ENCODE data around the gene CXCL13.
"Not testable (repeated sequence)": the region's sequence is repeated elsewhere in the genome, so short reads cannot be mapped to it uniquely, and the experiment has no call there.

The CXCL13 gene, protein sequence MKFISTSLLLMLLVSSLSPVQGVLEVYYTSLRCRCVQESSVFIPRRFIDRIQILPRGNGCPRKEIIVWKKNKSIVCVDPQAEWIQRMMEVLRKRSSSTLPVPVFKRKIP

DNA sequence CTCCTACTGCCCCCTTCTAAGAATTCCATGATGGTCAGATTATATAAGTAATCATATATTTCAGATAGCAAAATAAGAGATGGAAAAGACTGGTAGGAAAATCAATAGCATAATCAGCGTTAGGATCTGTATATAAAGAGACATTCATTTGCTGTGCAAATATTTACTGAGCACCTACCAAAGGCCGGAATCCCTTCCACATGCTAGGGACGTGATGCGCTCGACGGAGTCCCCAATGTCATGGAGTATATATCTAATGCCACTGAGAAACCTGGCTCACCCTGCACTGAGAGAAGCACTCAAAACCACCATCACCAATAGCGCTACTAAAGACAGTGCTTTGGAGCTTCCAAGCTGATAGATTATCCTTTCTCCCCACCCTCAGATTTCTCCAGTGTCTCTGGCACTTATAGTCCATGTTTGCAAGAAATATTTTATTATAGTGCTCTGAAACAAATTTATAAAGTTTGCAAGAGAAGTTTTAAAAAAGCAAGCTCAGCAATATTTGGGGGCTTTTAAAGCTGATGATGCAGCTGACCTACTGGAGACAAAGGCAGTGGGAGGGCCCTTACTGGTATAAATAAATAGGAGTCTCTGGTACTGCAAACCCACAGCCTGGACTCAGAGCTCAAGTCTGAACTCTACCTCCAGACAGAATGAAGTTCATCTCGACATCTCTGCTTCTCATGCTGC lies at the start of gene CXCL13:
Gene CXCL13, plus strand, starts transcription at position 611 of the 693 bp plus-strand sequence. Its CDS starts 46 bp downstream, at position 657.
- DNase-seq = no peak

DNA sequence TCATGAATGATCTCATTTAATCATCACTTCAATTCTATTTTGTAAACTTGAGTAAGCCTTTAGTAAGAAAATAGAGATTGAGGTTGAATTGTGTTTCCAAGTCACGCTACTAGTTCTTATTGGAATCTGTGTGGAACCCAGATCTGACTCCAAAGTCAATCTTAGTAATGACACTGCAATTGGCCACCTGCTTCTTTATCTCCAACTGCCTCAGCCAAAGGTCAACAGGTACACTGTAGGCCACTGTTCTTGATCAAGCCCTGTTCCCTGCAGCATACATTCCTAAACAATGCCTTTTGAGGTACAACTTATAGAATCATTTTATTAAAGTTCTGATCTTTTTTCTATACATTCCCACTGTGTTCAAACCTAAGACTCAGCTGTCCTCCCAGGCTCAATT lies 45.5 kb upstream of the CXCL13 start:
- no peak for DNase-seq

DNA sequence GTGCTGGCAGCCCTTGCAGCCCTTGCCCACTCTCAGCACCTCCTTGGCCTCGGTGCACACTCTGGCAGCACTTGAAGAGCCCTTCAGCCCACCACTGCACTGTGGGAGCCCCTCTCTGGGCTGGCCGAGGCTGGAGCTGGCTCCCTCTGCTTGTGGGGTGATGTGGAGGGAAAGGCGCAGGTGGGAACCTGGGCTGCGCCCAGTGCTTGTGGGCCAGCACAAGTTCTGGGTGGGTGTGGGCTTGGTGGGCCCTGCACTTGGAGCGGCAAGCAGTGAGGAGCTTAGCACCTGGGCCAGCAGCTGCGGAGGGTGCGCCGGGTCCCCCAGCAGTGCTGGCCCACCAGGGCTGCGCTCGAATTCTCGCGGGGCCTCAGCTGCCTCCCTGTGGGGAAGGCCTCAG lies 43.9 kb upstream of the CXCL13 start:
- DNase-seq = not testable (repeated sequence)

DNA sequence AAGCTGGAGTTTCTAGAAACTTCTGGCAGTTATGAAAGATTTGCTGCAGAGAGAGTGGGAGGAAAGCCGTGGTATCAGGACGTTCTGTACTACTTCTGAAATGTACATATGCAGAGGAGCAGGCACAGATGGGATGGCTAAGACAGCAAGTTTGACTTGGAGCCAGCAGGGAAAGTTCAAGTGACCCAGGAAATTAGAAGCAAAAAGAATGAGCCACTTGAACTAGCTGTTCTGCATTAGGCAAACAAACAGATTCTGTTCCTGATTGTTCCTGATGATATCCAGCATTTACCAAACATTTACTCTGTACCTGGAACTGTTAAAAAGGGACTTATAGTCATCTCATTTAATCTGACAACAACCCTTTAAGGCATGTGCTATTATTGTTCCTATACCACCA lies 41.4 kb upstream of the CXCL13 start:
- DNase-seq = no peak

DNA sequence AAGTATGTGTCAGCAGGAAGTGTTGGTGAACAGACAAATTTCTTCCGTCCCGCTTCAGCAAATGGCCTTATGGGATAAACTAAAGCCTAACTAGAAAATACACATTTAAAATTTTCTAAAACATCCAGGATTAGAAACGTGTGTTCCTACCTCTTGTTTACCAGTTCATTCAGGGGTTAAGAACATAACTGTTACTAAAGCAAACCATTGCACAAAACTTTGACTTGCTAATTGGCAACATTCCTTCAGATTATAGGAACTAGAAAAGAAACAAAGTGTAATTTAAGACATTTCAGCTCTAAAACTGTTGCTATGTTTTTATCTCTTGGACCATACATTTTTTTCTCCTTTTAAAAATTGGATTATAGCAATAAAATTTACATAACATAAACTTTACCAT lies 39.5 kb upstream of the CXCL13 start:
- no peak for DNase-seq

DNA sequence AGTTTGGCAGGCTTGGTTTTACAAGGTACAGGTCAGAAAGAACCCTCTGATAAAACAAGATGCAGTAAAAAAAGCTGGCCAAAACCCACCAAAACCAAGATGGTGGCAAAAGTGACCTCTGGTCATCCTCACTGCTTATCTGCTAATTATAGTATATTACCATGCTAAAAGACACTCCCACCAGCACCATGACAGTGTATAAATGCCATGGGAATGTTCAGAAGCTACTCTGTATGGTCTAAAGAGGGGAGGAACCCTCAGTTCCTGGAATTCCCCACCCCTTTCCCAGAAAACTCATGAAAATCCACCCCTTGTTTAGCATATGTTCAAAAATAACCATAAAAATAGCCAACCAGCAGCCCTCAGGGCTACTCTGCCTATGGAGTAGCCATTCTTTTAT lies 38.1 kb upstream of the CXCL13 start:
- DNase-seq = no peak

DNA sequence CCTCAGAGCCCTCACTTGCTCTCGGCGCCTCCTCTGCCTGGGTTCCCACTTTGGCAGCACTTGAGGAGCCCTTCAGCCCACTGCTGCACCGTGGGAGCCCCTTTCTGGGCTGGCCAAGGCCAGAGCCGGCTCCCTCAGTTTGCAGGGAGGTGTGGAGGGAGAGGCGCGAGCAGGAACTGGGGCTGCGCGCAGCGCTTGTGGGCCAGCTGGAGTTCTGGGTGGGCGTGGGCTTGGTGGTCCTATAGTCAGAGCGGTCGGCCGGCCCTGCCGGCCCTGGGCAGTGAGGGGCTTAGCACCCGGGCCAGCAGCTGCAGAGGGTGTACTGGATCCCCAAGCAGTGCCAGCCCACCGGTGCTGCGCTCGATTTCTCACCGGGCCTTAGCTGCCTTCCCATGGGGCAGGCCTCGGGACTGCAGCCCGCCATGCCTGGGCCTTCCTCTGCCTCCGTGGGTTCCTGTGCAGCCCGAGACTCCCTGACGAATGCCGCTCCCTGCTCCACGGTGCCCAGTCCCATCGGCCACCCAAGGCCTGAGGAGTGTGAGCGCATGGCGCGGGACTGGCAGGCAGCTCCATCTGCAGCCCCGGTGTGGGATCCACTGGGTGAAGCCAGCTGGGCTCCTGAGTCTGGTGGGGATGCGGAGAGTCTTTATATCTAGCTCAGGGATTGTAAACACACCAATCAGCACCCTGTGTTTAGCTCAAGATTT lies 35.0 kb upstream of the CXCL13 start:
- not testable (repeated sequence) for DNase-seq

DNA sequence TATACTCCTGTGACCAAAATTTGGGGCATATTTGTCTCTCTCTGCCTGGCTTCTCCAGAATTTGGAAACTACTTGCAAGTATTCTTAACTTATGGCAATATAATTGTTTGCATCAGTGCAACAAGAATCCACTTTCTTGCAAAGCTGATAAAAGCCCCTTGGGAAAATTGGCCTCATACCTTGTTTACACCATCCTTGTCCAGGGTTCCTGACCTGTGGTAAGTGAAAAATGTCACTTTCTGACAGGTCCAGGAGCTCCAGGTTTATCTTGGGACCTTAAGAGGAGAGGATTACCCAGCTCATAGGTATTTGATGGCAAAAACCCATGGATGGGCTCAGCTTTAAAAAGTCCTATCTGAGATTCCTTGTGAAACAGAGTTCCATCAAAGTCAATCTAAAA lies 29.3 kb upstream of the CXCL13 start:
- DNase-seq = no peak

DNA sequence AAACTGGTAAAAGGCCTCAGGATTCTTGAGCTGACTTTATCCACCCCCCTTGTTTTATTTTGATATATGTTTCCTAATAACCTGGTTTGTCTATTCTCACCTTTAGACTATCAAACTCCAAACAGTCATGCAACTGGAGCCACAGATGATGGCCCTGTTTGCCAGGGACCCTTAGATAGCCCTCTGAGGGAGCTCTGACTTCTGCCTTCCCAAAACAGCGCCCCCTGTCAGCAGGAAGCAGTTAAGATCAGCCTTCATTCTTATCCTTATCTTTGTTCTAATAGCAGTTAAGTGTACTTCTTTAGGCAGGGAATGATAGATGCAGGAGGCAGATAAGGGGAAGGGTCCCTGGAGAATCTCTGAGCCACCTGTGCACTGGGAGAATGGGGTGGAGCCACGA lies 27.5 kb upstream of the CXCL13 start:
- DNase-seq = no peak

DNA sequence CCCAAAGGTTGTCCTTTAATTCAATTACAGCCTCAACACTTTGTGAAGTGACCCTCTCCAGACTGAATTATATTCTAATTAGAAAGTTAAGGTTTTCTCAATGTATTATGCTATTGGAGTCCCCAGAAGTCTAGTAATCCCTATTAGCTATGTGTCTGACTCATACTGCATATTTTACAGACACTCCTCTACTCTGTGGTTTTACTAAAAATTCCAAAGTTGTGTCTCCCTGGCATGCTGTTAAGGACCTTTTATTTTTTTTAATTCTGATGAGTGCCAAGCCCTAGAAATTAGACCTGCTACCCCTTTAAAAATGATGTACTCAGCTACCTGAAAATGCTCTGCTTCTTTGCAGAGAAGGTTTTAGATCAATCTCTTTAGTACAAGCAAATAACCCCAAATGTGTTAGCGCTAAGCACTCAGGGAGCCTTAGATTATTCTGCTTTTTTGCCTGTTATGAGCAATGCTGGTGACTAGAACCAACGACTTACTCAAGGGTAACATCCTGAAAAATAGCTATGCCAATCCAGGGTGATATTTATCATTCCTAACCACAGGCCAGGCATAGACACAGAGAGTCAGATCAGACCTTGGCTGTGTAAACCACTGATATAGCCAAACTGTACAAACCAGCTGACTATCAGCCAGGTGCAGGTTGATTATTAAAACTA lies 26.1 kb upstream of the CXCL13 start:
- peak; percentile 86 for DNase-seq

DNA sequence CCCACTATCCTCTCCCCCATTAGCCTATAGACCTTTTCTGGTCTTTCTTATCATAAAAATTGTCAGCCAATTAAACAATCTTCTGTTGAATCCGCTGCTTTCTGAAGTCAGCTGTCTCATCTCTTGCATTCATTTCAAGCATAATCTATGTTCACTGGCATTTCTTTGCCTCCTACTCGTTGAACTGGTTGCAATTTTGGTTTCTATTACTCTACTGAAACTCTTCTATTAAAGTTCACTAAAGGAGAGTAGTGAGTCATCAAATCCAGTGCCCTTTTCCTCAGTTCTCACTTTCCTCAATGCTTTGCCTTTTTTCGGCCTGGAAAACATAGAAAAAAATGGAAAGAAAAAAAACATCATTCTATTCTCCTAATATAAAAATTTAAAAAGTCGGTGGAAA lies 23.9 kb upstream of the CXCL13 start:
- DNase-seq = no peak

DNA sequence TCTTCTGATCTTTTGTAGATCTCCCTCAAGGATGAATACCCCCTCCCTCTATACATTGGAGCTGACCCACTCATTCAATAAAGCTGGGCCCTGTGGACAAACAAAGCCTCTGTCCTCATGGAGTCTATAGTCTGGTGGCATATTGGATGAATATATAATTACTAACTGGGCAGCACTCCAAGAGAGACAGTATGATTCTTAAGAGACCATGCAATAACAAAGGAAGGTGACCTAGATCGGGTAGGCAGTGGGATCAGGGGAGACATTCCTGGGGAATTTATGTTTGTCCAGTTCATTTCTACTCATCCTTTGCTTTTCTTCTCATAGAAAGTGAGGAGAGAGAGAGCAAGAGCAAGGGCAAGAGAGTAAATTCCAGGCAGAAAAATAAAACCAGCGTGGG lies 23.5 kb upstream of the CXCL13 start:
- DNase-seq = peak; percentile 11

DNA sequence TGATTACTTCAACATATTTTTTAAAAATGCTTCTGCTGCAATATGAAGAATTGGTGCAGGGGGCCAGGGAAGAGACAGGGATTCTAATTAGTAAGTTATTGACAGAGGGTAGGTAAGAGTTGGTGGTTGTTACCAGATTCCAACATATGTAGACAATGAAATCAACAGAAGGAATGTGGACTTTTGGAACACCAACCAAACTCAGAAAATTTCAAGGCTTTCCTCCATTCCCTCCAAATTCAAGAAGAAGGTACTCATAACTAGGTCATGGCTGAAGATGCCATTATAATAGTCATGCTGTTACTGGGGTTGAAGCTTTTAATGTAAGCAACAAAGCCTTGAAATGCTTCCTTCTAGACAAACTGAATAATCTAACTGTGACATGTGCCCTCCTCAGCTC lies 22.9 kb upstream of the CXCL13 start:
- peak; percentile 5 for DNase-seq

DNA sequence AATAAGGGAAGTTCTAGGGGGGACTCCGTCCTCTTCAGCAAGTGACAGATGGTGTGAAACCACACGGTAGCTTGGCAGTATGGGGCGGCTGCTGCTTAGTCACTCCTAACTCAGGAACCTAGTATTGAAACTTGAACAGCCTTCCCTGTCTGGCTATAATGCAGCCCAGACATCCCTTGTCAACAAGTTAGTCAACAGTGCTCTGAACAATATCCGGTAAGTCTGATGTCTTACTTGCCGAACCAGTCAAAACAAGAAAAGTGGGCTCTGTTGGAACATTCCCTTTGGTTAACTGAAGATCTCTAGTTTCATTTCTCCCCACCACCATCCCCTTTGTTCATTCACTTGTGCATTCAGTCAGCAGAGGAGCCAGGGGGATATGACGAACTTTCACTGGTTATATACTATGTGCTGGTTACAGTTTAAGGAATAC lies 18.7 kb upstream of the CXCL13 start:
- DNase-seq = no peak

DNA sequence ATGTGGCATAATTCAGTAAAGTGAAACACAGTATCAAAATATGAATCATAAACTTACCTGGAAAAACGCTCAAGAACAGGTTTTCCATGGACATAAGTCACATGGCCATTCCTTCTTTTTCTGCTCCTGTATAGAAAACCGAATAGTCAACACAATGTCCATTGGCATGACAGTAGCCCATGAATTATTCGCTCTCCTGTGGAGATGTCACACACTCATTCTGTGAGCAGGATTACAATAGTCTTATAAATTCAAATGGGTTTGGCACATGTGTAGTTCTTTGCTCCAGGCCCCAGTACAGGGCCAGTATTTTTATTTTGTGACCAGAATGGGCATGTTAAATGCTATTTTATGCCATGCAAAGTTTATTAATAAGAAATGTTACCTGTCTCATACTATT lies 15.1 kb upstream of the CXCL13 start:
- DNase-seq = no peak

DNA sequence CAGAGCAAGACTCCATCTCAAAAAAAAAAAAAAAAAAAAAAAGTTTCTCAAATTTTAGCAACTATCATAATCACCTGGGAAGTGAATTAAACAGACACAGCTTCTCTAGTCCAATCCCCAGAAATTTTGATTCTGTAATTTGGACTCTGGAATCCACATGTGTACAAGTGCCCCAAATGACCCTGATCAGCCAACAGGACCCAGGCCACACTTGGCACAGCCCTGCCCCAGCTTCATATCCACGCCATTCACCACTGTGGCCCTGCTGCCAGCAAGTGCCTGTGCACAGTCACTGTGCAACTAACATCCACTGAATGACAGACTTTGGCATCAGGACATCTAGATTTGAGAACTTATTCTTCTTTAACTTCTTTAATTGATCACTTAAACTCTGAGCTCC lies 14.1 kb upstream of the CXCL13 start:
- no peak for DNase-seq

DNA sequence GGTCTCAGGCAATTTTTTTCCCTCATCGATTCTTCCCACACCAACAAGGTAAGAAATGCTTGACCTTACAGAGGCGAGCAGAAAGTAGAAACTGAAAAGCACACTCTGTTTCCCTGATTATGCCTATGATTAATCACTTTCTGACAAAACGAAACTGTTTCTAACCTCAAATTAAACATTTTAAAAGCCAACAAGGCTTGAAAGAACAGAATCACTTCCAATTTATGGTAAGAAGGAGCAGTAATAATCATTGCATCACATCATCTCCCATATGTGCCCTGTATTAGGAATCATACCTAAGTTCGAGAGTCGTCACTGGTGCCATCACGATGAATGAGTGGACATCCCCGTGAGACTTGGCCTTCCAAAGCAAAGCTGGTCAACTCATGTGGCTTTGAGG lies 12.5 kb upstream of the CXCL13 start:
- DNase-seq = no peak

DNA sequence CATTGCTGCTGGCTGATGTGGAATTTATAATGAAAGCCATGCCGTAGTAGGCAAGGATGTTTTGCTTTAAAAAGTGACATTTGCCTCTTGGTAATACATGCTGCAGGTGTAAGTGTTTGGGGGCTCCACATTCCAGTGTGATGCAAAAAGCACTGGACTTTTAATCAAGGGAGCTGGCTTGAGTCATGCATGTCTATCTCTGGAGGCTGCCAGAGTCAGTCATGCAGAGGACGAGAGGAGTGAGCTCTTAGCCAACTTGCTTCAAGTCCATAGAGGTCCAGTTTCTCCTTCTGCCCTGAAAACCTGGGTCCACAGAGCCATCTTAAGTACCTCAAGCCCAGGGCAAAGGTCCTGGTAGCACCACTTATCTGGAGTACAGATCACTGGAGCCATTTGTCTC lies 11.6 kb upstream of the CXCL13 start:
- DNase-seq = no peak

DNA sequence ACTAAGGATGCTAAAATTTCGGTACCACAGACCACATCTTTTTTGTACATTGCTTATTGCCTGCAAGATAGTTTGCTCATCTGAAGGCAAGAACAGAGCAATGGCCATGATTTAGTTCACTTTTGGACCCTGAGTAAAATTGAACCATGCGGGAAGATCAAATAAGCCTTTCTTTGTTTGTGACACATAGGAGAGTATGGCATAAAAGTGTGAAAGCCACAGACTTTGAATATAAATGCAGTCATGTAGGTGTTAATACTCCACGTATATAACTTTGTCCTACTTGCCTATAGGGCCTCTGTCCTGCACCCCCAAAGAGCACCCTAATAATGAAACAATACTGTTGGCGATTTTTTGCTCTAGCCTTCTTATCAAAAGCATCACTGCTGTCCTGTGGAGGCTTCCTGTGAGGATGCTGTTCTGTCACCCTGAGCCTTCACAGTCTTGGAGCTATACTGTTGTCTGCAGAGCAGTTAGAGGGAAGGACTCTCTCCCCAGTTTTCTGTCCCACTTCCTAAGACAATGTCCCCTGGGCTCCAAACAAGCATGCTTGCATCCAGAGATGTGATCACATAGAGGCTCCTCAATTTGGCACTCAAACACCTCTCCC lies 10.2 kb upstream of the CXCL13 start:
- DNase-seq = no peak

DNA sequence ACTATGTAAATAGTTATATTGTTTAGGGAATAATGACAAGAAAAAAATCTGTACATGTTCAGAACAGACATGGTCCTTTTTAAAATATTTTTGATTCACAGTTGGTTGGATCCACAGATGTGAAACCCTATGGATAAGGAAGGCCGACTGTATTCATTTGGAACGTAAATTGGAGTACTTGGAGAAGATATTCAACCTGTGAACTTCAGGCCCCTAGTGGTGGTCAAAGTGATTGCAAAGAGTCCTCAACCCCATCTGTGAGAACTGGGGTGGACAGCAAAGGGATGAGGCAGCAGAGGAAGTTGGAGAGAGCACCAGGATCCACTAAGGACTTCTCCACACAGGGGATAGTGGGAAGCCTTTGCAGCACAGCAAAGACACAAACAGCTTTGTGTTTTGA lies 6.2 kb upstream of the CXCL13 start:
- peak; percentile 42 for DNase-seq

DNA sequence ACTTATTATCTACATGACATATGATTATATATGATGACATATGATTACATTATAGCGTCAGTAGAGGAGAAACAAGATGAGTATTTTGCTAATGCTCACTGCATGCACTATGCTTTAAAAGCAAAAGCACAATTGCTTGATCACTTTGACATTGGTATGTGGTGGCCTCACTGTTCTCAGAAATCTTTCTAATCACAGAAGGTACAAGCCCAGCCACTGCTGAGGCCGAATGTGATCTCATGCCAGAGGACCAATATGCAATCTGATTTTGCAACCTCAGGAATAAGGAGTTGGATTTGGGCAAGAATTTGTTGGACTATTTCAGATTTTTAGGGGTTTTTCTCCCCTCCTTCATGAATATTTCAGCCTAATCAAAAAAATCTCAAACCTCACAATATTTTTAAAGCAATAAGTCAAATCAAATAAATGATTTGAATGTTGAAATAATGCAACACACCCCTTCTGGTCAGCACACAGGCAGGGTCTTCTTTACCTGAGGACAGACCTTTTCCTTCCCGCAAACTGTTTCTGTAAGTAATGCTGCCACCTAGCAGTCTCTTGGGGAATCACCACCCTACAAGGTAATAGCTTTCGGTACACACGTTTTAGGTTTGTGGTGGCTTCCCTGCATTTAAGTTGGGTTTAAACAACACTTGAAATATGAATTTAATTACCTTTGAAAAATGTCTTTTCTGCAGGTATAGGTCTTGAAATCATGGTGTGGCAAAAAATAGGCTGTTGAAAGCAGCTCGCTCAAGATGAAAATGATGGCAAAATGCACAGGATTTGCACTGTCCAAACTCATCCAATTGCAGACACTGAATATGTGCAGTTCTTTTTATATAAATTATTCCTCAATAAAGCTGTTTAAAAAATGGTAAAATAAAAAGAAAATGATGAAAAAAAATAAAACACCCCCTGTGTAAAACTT lies 4.8 kb upstream of the CXCL13 start:
- DNase-seq = peak; percentile 23

DNA sequence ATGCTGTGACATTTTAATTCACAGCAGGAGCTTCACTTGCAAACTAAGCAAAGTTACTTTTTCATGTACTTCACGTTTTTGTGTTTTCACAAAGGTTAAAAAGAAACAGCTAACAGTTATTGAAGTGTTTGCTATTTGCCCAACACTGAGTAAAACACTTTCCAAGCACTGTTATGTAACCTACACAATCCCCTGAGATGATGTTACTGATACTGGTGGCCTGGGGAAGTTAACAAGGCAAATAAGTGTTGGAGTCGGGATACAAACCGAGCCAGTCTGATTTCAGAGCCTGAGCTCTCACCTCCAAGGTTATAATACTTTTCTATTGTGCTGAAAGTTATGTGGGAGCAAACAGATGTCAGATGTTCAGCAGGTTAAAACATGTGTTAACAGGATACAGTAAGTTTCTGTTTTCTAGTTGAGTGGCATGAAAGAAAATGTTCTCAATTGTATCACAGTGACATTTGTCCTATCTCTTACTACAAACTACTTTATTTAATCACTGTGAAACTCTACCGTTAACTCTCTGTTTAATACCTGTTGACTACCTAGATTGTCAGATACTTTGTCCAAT lies 3.9 kb upstream of the CXCL13 start:
- DNase-seq = no peak

Data from EL (cell line).